ENCODE data around the gene BRINP3.

BRINP3 gene

GRCh38 chr1:190373705-190374336 lies 103.8 kb downstream of the BRINP3 start:
- Histone ChIP-seq H3K27me3 (no peaks in the 10 kb centered on the region), H3K4me1 (no peaks in the 10 kb centered on the region), H3K4me3 (ENCODE audit: low read depth, low read length) (no peak overlapping the region), H3K9me3 (no peaks in the 10 kb centered on the region), H3K36me3 (no peaks in the 10 kb centered on the region)
- DNase-seq, result no peak
- TF ChIP-seq CTCF (IDR thresholded peaks at IDR 0.05; ENCODE audit: low read depth, low read length), result peak; percentile 78

- H3K4me3 ChIP-seq (ENCODE audit: low read depth, low read length), result no peak overlapping the region
- DNase-seq, result no peak
- H3K27me3 ChIP-seq, result no peaks in the 10 kb centered on the region
- no peaks in the 10 kb centered on the region for H3K9me3 ChIP-seq
- H3K36me3 ChIP-seq, result no peaks in the 10 kb centered on the region
- no peak for TF ChIP-seq CTCF (IDR thresholded peaks at IDR 0.05; ENCODE audit: low read depth, low read length)
- no peaks in the 10 kb centered on the region for H3K4me1 ChIP-seq
These were observed 110.5 kb downstream of the BRINP3 start for GRCh38 chr1:190367200-190367599.

- TF ChIP-seq CTCF (IDR thresholded peaks at IDR 0.05; ENCODE audit: low read depth, low read length), result no peak
- no peak for DNase-seq
These were observed 112.4 kb downstream of the BRINP3 start for GRCh38 chr1:190365283-190365682.

GRCh38 chr1:190353538-190354101 lies 124.0 kb downstream of the BRINP3 start:
- Histone ChIP-seq H3K9me3 (no peaks in the 10 kb centered on the region), H3K4me3 (ENCODE audit: low read depth, low read length) (no peak overlapping the region)
- no peak for DNase-seq

More at GRCh38 chr1:190365283-190365682, 112.4 kb downstream of the BRINP3 start:
- no peaks in the 10 kb centered on the region for H3K4me1 ChIP-seq
- H3K4me3 ChIP-seq (ENCODE audit: low read depth, low read length), result no peak overlapping the region
- H3K36me3 ChIP-seq, result no peaks in the 10 kb centered on the region
- H3K27me3 ChIP-seq, result no peaks in the 10 kb centered on the region
- no peaks in the 10 kb centered on the region for H3K9me3 ChIP-seq

GRCh38 chr1:190344454-190344853 lies 133.2 kb downstream of the BRINP3 start:
- H3K27me3 ChIP-seq, result no peaks in the 10 kb centered on the region

More at GRCh38 chr1:190353538-190354101, 124.0 kb downstream of the BRINP3 start:
- Histone ChIP-seq H3K36me3 (no peaks in the 10 kb centered on the region), H3K27me3 (no peaks in the 10 kb centered on the region), H3K4me1 (no peaks in the 10 kb centered on the region)
- no peak for TF ChIP-seq CTCF (IDR thresholded peaks at IDR 0.05; ENCODE audit: low read depth, low read length)

More at GRCh38 chr1:190344454-190344853, 133.2 kb downstream of the BRINP3 start:
- Histone ChIP-seq H3K4me3 (ENCODE audit: low read depth, low read length) (no peak overlapping the region), H3K9me3 (no peaks in the 10 kb centered on the region), H3K4me1 (peaks cover 3% of the 10 kb centered on the region), H3K36me3 (no peaks in the 10 kb centered on the region)
- TF ChIP-seq CTCF (IDR thresholded peaks at IDR 0.05; ENCODE audit: low read depth, low read length), result no peak
- DNase-seq, result no peak
